Hepatocyte (in vitro differentiated cells): ENCODE results near the gene MOK. TPM values are rescaled to one million over a fixed set of nuclear protein-coding genes. Genes with fewer than 3 reads are reported as not detected.

Experiments
- DNase-seq: peaks from one replicate; pipeline ENCODE4 v3.0.0-alpha.2; 2016; ENCODE audit warnings: low spot score
- H2AFZ ChIP-seq: fragments of 200-600 bp; sonication (generic); 2 replicates; pipeline ENCODE4 v1.6.0; 2016; ENCODE audit warnings: antibody characterized with exemption, mild to moderate bottlenecking
- H3K27ac ChIP-seq: fragments of 200-600 bp; sonication (generic); 2 replicates; pipeline ENCODE4 v1.5.1; 2016; ENCODE audit warnings: mild to moderate bottlenecking
- H3K27me3 ChIP-seq: fragments of 200-600 bp; sonication (generic); 2 replicates; pipeline ENCODE4 v1.6.1; 2016
- H3K36me3 ChIP-seq: fragments of 200-600 bp; sonication (generic); replicated peaks from 2 replicates; pipeline ENCODE4 v1.5.1; 2016; ENCODE audit warnings: low read depth; ENCODE audit not compliant: insufficient read depth
- H3K4me1 ChIP-seq: fragments of 200-600 bp; sonication (generic); 2 replicates; pipeline ENCODE4 v1.5.1; 2016; ENCODE audit warnings: mild to moderate bottlenecking, moderate library complexity; ENCODE audit not compliant: insufficient read depth
- H3K4me2 ChIP-seq: fragments of 200-600 bp; sonication (generic); 2 replicates; pipeline ENCODE4 v1.6.0; 2016
- H3K4me3 ChIP-seq: fragments of 200-600 bp; sonication (generic); 2 replicates; pipeline ENCODE4 v1.5.1; 2016; ENCODE audit warnings: mild to moderate bottlenecking
- H3K79me2 ChIP-seq: fragments of 200-600 bp; sonication (generic); 2 replicates; pipeline ENCODE4 v1.6.0; 2017; ENCODE audit warnings: mild to moderate bottlenecking
- H3K9me2 ChIP-seq: fragments of 200-600 bp; sonication (generic); replicated peaks from 2 replicates; pipeline ENCODE4 v1.6.0; 2017; ENCODE audit warnings: mild to moderate bottlenecking; ENCODE audit not compliant: insufficient read depth
- H3K9me3 ChIP-seq: fragments of 200-600 bp; sonication (generic); 2 replicates; pipeline ENCODE4 v1.5.1; 2016; ENCODE audit warnings: low read depth, mild to moderate bottlenecking
- H4K20me1 ChIP-seq: fragments of 200-600 bp; sonication (generic); 2 replicates; pipeline ENCODE4 v1.6.0; 2016; ENCODE audit warnings: mild to moderate bottlenecking; ENCODE audit not compliant: insufficient read depth, poor library complexity, severe bottlenecking
- EZH2 ChIP-seq: fragments of 200-600 bp; sonication (generic); IDR thresholded peaks from 2 replicates; pipeline ENCODE4 v1.6.1; 2016; ENCODE audit warnings: antibody characterized with exemption, mild to moderate bottlenecking, borderline replicate concordance
- EZH2phosphoT487 ChIP-seq: fragments of 200-600 bp; sonication (generic); IDR thresholded peaks from one replicate; pipeline ENCODE4 v1.6.1; 2018; ENCODE audit warnings: antibody characterized with exemption, mild to moderate bottlenecking, low read depth, moderate library complexity; ENCODE audit not compliant: unreplicated experiment, severe bottlenecking
- WGBS: methylation state at CpG from one replicate; pipeline ENCODE4 v1.1.6; 2016; ENCODE audit warnings: low lambda C conversion rate; ENCODE audit errors: missing lambda C conversion rate; 5-methylcytosine and 5-hydroxymethylcytosine counted together
- polyA plus RNA-seq: library from polyadenylated mRNA; unstranded; fragments of >200 nt; fragmentation: Nextera tagmentation; extraction: Ambion mirVana; gene quantifications from 2 replicates; pipeline ENCODE4 v1.2.1, GENCODE V29; 2016
- total RNA-seq: library from RNA; depleted of rRNA; stranded (reverse); fragments of >200 nt; gene quantifications from 2 replicates; pipeline ENCODE4 v1.2.3, GENCODE V29; 2014
- TF ChIP-seq, protein P1 (sequence below): fragments of 200-600 bp; sonication (generic); IDR thresholded peaks from 2 replicates; pipeline ENCODE4 v1.5.1; 2016; ENCODE audit warnings: antibody characterized with exemption, mild to moderate bottlenecking; ENCODE audit not compliant: poor library complexity

Gene MOK
- total and polyA plus RNA-seq, 2 experiments from 2014 or later: 9.3 to 13.5 TPM

DNA sequence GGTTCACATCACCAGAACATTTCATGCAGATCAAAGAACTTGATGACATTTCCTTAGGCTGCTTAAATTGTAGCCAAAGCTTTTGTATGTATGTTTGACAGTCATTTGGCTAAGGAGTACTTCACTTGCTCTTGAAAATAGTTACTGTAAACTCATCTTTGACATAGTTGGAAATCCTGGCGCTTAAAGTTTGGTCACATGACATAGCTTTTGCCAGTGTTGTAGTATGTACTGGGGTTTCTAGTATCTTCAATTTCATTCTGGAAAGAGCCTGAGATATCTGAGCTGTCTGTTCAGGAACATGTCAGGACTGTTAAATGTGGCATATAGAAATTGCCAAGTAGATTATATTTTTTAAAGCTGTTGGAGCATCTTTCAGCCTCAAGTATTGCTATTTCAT is 109.5 kb downstream of the MOK start:
- Histone ChIP-seq H3K4me3 (no peak overlapping the region), H3K9me2 (no peaks in the 10 kb centered on the region), H3K4me1 (peaks cover 3% of the 10 kb centered on the region), H4K20me1 (peaks cover 21% of the 10 kb centered on the region), H3K4me2 (no peak overlapping the region), H3K27me3 (no peaks in the 10 kb centered on the region), H3K27ac (no peak overlapping the region), H3K79me2 (peaks cover 91% of the 10 kb centered on the region), H3K9me3 (no peaks in the 10 kb centered on the region), H2AFZ (no peak overlapping the region), H3K36me3 (no peaks in the 10 kb centered on the region)
- no peak for DNase-seq
- TF ChIP-seq, protein P1, sequence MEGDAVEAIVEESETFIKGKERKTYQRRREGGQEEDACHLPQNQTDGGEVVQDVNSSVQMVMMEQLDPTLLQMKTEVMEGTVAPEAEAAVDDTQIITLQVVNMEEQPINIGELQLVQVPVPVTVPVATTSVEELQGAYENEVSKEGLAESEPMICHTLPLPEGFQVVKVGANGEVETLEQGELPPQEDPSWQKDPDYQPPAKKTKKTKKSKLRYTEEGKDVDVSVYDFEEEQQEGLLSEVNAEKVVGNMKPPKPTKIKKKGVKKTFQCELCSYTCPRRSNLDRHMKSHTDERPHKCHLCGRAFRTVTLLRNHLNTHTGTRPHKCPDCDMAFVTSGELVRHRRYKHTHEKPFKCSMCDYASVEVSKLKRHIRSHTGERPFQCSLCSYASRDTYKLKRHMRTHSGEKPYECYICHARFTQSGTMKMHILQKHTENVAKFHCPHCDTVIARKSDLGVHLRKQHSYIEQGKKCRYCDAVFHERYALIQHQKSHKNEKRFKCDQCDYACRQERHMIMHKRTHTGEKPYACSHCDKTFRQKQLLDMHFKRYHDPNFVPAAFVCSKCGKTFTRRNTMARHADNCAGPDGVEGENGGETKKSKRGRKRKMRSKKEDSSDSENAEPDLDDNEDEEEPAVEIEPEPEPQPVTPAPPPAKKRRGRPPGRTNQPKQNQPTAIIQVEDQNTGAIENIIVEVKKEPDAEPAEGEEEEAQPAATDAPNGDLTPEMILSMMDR: no peak
- TF ChIP-seq EZH2 (no peak), EZH2phosphoT487 (no peak)
- WGBS: 86% methylated on average over 1 of the region's 1 CpG

DNA sequence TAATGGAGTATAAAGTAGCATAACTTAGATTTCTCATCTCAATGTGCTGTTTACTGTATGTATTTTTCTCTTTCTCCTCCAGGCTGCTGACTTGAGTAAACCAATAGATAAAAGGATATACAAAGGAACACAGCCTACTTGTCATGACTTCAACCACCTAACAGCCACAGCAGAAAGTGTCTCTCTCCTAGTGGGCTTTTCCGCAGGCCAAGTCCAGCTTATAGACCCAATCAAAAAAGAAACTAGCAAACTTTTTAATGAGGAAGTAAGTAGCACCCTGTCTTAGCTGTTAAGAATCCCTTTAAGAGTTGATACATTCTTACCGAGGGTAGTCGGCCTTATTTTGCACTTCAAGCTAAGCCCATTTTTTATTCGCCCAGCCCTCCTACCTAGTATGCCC is 110.1 kb downstream of the MOK start:
- peaks cover 3% of the 10 kb centered on the region for H3K4me1 ChIP-seq
- peaks cover 21% of the 10 kb centered on the region for H4K20me1 ChIP-seq
- H3K27me3 ChIP-seq: no peaks in the 10 kb centered on the region
- no peaks in the 10 kb centered on the region for H3K36me3 ChIP-seq
- no peaks in the 10 kb centered on the region for H3K9me3 ChIP-seq
- H2AFZ ChIP-seq: no peak overlapping the region
- DNase-seq: no peak
- TF ChIP-seq, protein P1: no peak
- TF ChIP-seq EZH2phosphoT487: no peak
- no peak for TF ChIP-seq EZH2
- 90% methylated on average over 4 of the region's 4 CpGs for WGBS
- no peak overlapping the region for H3K4me2 ChIP-seq
- H3K9me2 ChIP-seq: no peaks in the 10 kb centered on the region
- no peak overlapping the region for H3K4me3 ChIP-seq
- H3K27ac ChIP-seq: no peak overlapping the region
- H3K79me2 ChIP-seq: peaks cover 95% of the 10 kb centered on the region

DNA sequence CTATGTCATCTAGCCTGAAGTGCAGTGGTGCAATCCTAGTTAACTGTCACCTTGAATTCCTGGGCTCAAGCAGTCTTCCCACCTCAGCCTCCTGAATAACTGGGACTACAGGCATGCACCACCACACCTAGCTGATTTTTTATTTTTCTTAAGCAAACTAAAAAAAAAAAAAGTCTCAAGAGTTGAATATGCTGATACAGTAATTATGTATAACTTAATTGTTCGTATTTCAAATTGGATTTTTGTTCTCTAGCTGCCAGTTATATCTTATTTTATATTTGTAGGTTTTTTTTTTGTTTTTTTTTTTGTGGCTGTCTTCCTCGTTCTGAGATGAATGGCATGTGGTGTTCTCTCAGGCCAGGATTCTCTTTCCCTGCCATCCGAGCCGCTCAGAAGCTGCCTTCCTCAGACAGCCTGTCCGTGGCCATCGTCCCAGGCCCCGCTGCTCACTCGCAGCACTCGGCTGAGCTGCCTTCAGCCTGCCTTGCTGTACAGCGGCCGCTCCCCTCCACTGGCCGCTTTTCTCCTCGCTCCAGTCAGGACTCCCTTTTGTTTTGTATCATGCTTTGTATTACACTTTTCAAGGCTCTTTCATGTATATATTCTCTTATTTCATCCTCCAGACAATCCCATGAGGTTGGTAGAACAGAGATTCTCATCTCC is 112.0 kb downstream of the MOK start:
- WGBS: 67% methylated on average over 13 of the region's 13 CpGs
- H3K36me3 ChIP-seq: no peaks in the 10 kb centered on the region
- no peak overlapping the region for H3K27ac ChIP-seq
- peaks cover 3% of the 10 kb centered on the region for H3K4me1 ChIP-seq
- no peaks in the 10 kb centered on the region for H3K9me2 ChIP-seq
- peaks cover 95% of the 10 kb centered on the region for H3K79me2 ChIP-seq
- DNase-seq: no peak
- no peak overlapping the region for H3K4me2 ChIP-seq
- no peak overlapping the region for H3K4me3 ChIP-seq
- TF ChIP-seq, protein P1: no peak
- TF ChIP-seq EZH2phosphoT487 (no peak), EZH2 (no peak)
- H3K27me3 ChIP-seq: no peaks in the 10 kb centered on the region
- H4K20me1 ChIP-seq: peaks cover 27% of the 10 kb centered on the region
- no peaks in the 10 kb centered on the region for H3K9me3 ChIP-seq
- no peak overlapping the region for H2AFZ ChIP-seq
